Cardiac muscle cell (in vitro differentiated cells and primary cell): ENCODE results near the gene DOC2A. TPM values are rescaled to one million over a fixed set of nuclear protein-coding genes. Genes with fewer than 3 reads are reported as not detected.
"Not testable (repeated sequence)": the region's sequence is repeated elsewhere in the genome, so short reads cannot be mapped to it uniquely, and the experiment has no call there.

Experiments used
- DNase-seq, 2 donors: peaks; one replicate each; pipeline versions ENCODE4 v3.0.0 to v3.0.0-alpha.2; 2010 to 2017; ENCODE audit warnings: low read depth in 1 of 2, low spot score in 1 of 2
- H3K27ac ChIP-seq: fragments of 200-600 bp; sonication (generic); 2 replicates; pipeline ENCODE4 v1.5.1; 2016
- H3K27me3 ChIP-seq: fragments of 200-600 bp; sonication (generic); 2 replicates; pipeline ENCODE4 v1.6.0; 2016; ENCODE audit warnings: control low read depth
- H3K36me3 ChIP-seq: fragments of 200-600 bp; sonication (generic); 2 replicates; pipeline ENCODE4 v1.5.1; 2016; ENCODE audit warnings: control low read depth
- H3K4me1 ChIP-seq: fragments of 200-600 bp; sonication (generic); 2 replicates; pipeline ENCODE4 v1.8.1; 2017; ENCODE audit warnings: low read depth, mild to moderate bottlenecking, mixed run types
- H3K4me3 ChIP-seq: fragments of 200-600 bp; sonication (generic); 2 replicates; pipeline ENCODE4 v1.5.1; 2016; ENCODE audit warnings: mild to moderate bottlenecking
- H3K9me3 ChIP-seq: fragments of 200-600 bp; sonication (generic); 2 replicates; pipeline ENCODE4 v1.5.1; 2017; ENCODE audit warnings: low read depth, mild to moderate bottlenecking, control low read depth
- polyA plus RNA-seq: library from polyadenylated mRNA; unstranded; fragments of >200 nt; fragmentation: Nextera tagmentation; extraction: Ambion mirVana; gene quantifications from 2 replicates; pipeline ENCODE4 v1.2.1, GENCODE V29; 2016
- total RNA-seq: library from RNA; depleted of rRNA; stranded (reverse); fragments of >200 nt; gene quantifications from 2 replicates; pipeline ENCODE4 v1.2.3, GENCODE V29; 2016
- TF ChIP-seq, protein P1 (sequence below): IDR thresholded peaks from 2 replicates; pipeline ENCODE4 v1.5.1; 2012; ENCODE audit warnings: low read depth, mild to moderate bottlenecking, low read length

DOC2A gene
- total and polyA plus RNA-seq, 2 experiments from 2014 or later, result 3.3 to 7.2 TPM

GRCh38 chr16:30017277-30017656, 6.4 kb upstream of the DOC2A start:
- DNase-seq, result no peak
- no peak overlapping the region for H3K27ac ChIP-seq
- H3K9me3 ChIP-seq, result no peaks in the 10 kb centered on the region
- TF ChIP-seq, protein P1, sequence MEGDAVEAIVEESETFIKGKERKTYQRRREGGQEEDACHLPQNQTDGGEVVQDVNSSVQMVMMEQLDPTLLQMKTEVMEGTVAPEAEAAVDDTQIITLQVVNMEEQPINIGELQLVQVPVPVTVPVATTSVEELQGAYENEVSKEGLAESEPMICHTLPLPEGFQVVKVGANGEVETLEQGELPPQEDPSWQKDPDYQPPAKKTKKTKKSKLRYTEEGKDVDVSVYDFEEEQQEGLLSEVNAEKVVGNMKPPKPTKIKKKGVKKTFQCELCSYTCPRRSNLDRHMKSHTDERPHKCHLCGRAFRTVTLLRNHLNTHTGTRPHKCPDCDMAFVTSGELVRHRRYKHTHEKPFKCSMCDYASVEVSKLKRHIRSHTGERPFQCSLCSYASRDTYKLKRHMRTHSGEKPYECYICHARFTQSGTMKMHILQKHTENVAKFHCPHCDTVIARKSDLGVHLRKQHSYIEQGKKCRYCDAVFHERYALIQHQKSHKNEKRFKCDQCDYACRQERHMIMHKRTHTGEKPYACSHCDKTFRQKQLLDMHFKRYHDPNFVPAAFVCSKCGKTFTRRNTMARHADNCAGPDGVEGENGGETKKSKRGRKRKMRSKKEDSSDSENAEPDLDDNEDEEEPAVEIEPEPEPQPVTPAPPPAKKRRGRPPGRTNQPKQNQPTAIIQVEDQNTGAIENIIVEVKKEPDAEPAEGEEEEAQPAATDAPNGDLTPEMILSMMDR, result no peak
- H3K36me3 ChIP-seq, result no peaks in the 10 kb centered on the region
- no peak overlapping the region for H3K4me3 ChIP-seq
- H3K4me1 ChIP-seq, result no peaks in the 10 kb centered on the region
- H3K27me3 ChIP-seq, result peaks cover 1% of the 10 kb centered on the region

DNA sequence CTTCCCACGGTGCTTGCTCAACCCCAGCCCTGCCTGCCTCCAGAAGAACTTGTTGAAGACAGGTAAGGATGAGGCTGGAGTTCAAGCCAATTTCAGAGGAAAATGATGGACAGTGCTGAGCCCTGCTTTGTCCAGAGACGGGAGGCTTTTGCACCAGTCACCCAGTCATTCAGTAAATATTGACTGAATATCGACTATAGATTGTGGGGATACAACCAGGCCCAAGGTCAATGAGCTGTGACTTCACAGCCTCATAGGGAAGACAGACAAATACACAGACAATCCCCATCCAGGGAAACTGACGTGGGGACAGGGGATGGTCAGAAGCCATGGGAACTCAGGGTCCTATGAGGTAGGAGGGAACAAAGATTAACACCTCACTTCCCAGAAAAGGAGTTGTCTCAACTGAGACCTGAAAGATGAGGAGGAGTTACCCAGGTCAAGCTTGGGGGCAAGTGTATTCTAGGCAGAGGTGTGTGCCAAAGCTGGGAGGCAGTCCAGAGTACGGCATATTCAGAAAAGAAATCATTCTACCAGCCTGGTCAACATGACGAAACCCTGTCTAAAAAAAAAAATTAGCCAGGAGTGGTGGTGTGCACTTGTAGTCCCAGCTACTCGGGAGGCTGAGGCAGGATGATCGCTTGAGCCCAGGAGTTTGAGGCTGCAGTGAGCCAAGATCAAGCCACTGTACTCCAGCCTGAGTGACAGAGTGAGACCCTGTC, 5.9 kb upstream of the DOC2A start:
- no peaks in the 10 kb centered on the region for H3K4me1 ChIP-seq
- H3K27me3 ChIP-seq, result peaks cover 7% of the 10 kb centered on the region
- no peaks in the 10 kb centered on the region for H3K36me3 ChIP-seq
- H3K27ac ChIP-seq, result no peak overlapping the region
- no peaks in the 10 kb centered on the region for H3K9me3 ChIP-seq
- H3K4me3 ChIP-seq, result no peak overlapping the region
- TF ChIP-seq, protein P1, result no peak
- DNase-seq, result no peak

GRCh38 chr16:30015450-30015849, 4.6 kb upstream of the DOC2A start:
- H3K4me3 ChIP-seq, H3K27ac ChIP-seq, H3K9me3 ChIP-seq, H3K36me3 ChIP-seq, H3K4me1 ChIP-seq, DNase-seq: not testable (repeated sequence)
- peaks cover 20% of the 10 kb centered on the region for H3K27me3 ChIP-seq

DNA sequence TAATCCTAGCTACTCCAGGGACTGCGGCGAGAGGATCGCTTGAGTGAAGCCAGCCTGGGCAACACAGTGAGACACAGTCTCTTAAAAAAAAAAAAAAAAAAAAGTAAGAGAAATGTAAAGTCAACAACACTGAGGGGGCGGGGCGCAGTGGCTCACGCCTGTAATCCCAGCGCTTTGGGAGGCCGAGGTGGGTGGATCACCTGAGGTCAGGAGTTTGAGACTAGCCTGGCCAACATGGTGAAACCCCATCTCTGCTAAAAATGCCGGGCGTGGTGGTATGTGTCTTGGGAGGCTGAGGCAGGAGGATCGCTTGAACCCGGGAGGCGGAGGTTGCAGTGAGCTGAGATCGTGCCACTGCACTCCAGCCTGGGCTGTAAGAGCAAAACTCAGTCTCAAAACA, 1.8 kb upstream of the DOC2A start:
- H3K9me3 ChIP-seq, DNase-seq, H3K36me3 ChIP-seq, H3K4me3 ChIP-seq, H3K4me1 ChIP-seq, H3K27ac ChIP-seq: not testable (repeated sequence)
- H3K27me3 ChIP-seq, result peaks cover 36% of the 10 kb centered on the region

DNA sequence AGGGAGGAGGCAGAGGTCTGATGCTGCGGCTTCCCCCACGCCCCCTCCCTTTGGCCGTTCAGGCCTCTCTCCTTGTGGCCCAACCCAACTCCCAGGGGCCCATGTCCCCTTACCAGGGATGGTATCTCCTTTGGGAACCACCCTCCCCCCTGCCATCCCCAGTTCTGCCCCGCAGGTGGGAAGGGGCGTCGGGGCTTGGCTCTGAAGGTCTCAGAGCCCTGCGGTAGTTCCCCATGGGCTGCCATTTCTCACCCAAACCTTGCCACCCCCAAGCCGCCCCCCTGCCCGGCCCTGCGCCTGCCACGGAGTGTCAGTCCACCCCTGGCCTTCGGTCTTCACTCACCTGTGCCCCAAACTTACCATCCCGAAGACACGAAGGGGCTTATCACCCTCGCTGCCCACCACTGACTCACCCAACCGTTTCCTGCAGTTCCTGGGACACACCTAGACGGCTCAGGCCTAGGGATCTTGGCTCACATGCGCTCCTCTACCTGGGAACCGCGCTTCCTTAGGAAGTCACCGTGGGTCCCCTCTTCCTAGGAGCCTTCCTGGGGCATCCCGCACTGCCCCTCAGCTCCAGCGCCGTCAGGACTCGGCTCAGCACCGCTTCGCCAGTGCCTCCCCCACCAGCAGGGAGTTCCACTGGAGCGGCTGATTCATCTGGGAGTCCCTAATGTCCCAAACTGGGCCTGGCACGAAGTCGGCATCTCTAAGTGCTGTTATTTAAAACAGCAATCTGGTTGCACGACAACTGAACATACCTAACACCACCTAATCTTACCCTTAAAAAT, 1.1 kb upstream of the DOC2A start:
- peaks cover 36% of the 10 kb centered on the region for H3K27me3 ChIP-seq
- peak overlapping the region; percentile 37 for H3K4me3 ChIP-seq

DNA sequence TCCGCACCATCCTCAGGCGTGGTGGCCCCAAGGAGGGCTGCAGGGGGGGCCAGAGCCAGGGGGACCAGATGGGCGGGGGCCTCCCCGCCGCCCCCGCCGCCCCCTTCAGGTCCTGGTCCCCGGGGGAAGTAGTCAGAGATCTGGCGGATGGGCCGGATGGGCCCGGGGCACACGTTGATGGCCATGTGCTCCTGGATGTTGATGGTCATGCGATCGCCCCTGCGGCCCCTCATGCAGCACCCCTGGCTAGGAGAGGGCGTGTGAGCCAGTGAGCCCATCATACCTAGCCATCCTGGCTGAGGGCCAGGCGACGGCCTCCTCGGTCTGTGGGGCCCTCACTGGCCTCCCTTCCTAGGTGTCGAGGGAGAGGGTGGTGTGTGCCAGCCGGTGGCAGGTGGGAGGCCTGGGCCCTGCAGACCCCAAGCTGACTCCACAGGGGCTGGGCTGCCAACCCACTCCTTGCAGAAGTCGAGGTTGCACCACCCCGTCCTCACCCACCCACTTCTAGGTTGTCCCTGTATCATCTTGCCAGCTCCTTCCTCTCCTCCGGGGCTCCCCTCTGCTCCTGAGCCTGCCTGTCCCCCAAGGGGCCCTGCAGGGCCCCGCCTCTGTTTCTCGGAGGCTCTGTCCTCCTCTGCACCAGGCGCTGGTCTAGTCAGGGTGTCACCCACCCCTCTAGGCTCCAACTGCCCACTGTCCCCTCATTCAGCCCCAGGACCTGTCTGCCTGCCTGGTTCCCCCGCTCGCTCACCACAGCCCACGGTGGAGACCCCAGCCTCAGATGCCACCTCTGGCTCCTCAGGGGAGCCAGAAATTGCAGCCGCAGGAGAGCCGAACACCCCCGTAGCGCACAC, 610 bp downstream of the DOC2A start:
- Histone ChIP-seq H3K27me3 (peaks cover 36% of the 10 kb centered on the region), H3K27ac (no peak overlapping the region), H3K9me3 (no peaks in the 10 kb centered on the region), H3K4me1 (no peaks in the 10 kb centered on the region), H3K4me3 (peak overlapping the region; percentile 37), H3K36me3 (no peaks in the 10 kb centered on the region)
- DNase-seq, result no peak
- TF ChIP-seq, protein P1, result no peak

More for the DNA sequence above, 1.1 kb upstream of the DOC2A start:
- no peaks in the 10 kb centered on the region for H3K4me1 ChIP-seq
- TF ChIP-seq, protein P1, result no peak
- H3K27ac ChIP-seq, result no peak overlapping the region
- H3K9me3 ChIP-seq, result no peaks in the 10 kb centered on the region
- no peaks in the 10 kb centered on the region for H3K36me3 ChIP-seq
- no peak for DNase-seq
